AG09309 (cell line): Measurements from ENCODE around the gene DNAI2.

Experiments
- DNase-seq: peaks from one replicate; pipeline ENCODE4 v3.0.0-alpha.2; 2010; ENCODE audit warnings: low read depth
- H3K4me3 ChIP-seq: 2 replicates; pipeline ENCODE4 v1.5.1; 2011; ENCODE audit warnings: mild to moderate bottlenecking, low read depth, low read length, moderate library complexity; ENCODE audit not compliant: control insufficient read depth
- TF ChIP-seq, protein P1 (sequence below): IDR thresholded peaks from 2 replicates; pipeline ENCODE4 v1.5.1; 2011; ENCODE audit warnings: mild to moderate bottlenecking, low read depth, low read length, inconsistent platforms; ENCODE audit not compliant: insufficient read depth, control insufficient read depth; ENCODE audit errors: missing control alignments

Gene DNAI2

DNA sequence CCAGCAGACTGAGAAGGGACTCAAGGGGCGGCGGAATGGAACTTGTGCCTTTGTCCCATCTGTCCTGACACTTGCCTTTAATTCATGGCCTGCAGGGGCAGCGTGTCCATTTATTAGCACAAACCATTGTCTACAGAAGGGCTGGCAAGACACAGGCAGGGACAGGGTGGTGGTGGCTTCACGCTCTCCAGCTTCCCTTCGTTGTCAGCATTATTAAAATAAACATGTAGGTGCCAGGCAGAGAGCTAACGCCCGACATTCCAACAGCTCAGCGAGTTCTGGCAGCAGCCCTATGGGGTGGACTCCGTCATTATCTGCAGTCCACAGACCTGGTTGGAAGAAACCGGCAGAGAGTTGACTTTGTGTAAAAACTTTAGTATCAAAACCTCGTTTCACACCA, 16.3 kb downstream of the DNAI2 start:
- H3K4me3 ChIP-seq, result no peak overlapping the region
- TF ChIP-seq, protein P1, sequence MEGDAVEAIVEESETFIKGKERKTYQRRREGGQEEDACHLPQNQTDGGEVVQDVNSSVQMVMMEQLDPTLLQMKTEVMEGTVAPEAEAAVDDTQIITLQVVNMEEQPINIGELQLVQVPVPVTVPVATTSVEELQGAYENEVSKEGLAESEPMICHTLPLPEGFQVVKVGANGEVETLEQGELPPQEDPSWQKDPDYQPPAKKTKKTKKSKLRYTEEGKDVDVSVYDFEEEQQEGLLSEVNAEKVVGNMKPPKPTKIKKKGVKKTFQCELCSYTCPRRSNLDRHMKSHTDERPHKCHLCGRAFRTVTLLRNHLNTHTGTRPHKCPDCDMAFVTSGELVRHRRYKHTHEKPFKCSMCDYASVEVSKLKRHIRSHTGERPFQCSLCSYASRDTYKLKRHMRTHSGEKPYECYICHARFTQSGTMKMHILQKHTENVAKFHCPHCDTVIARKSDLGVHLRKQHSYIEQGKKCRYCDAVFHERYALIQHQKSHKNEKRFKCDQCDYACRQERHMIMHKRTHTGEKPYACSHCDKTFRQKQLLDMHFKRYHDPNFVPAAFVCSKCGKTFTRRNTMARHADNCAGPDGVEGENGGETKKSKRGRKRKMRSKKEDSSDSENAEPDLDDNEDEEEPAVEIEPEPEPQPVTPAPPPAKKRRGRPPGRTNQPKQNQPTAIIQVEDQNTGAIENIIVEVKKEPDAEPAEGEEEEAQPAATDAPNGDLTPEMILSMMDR, result no peak
- DNase-seq, result no peak

DNA sequence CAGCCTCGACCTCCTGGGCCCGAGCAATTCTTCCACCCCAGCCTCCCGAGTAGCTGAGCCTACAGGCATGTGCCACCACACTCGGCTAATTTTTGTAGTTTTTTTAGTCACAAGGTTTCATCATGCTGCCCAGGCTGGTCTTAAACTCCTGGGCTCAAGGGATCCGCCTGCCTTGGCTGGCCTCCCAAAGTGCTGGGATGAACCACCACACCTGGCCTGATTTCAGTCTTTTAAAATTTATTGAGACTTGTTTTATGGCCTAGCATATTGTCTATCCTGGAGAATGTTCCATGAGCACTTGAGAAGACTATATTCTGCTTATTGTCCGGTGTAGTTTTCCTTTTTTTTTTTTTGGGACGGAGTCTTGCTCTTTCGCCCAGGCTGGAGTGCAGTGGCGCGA, 18.5 kb downstream of the DNAI2 start:
- no peak for DNase-seq
- TF ChIP-seq, protein P1, result no peak
- no peak overlapping the region for H3K4me3 ChIP-seq

DNA sequence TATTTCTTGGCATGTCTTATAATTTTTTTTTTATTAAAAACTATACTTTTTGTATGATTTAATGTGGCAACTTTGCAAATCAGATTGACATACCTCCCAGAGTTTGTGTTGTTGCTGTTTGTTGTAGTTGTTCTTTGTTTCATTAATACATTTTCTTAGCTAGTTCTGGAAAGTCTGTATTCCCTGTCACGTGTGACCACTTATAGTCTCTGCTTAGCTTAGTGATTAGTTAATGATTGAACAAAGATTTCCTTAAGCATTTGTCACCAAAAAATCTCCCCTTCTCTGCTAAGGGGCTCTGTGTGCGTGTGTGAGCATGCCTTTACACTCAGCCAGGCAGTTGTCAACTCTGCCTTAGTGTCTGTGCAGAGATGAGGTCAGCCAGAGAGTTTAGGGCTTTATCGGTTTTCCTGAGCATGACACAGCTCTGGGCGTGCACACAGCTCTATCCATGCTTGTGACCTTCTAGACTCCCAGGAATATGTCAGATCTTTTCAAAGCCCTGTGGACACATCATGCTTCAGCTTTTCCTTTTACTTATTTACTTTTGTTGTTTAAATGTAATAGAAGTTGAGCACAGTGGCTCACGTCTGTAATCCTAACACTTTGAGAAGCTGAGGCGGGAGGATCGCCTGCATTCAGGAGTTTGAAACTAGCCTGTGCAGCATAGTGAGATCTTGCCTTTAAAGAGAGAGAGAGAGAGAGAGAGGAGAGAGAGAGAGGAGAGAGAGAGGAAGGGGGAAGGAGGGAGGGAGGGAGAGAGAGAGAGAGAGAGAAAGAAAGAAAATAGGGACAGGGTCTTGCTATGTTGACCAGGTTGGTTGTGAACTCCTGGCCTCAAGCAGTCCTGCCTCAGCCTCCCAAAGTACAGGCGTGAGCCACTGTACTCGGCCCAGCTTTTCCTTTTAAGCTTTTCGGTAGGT, 21.9 kb downstream of the DNAI2 start:
- no peak for DNase-seq
- H3K4me3 ChIP-seq, result no peak overlapping the region
- TF ChIP-seq, protein P1, result no peak

DNA sequence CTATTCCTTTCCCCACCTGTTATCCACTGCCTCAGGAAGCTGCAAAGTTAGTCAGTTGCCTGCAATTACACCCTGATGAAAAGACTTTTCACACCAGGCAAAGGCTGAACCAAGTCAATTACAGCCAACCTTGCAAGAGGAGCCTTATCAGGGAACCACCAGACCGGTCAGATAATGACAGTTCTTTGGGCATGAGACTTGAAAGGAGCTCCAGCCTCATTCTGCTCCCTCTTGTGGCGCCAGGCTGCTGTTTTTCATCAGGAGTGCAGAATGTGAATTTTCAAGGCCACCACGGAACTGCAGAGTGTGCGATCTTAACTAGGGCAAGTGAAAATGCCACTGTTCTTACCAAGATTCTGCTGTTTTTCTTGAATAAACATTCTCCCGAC, 22.5 kb downstream of the DNAI2 start:
- peak; percentile 13 for DNase-seq
- H3K4me3 ChIP-seq, result no peak overlapping the region
- TF ChIP-seq, protein P1, result peak; percentile 55

DNA sequence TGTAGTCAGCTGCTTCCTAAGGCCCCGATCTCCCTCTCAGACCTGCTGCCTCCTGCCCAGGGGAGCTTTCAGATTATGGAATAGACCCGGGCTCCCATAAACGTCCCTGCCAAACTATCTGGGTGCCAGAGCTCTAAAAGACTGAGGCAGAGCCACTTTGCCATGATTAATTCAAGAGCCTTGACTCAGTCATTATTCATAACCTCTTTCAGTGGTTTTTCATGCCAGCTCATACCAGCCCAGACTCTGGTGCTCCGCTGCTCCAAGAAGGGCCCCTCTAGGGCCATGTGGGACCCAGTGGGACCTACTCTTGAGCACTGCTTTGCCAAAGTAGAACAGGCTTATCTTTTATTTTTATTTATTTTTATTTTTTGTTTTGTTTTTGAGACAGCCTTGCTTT, 23.9 kb downstream of the DNAI2 start:
- TF ChIP-seq, protein P1, result no peak
- H3K4me3 ChIP-seq, result no peak overlapping the region
- DNase-seq, result no peak

DNA sequence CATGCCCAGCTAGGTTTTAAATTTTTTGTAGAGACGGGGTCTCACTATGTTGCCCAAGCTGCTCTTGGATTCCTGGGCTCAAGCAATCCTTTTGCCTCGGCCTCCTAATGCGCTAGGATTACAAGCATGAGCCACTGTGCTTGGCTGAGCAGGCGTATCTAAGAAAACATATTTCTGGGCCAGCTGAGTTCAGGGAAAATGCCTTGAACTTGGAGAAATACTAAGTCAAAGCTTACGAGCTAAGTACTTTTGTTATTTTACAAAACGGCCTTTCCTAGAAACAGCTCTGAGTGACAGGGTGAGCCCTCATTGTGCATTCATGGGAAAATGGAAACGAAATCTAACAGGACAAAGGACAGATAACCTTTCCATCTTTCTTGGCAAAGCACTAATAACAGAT, 24.7 kb downstream of the DNAI2 start:
- DNase-seq, result no peak
- TF ChIP-seq, protein P1, result no peak
- no peak overlapping the region for H3K4me3 ChIP-seq
